Breast epithelium (tissue), 3 donors: ENCODE results near the gene NOVA2.

Source experiments
- CTCF ChIP-seq, 3 donors: fragments of 450-650 bp; IDR thresholded peaks; one replicate each; pipeline ENCODE4 v1.5.1; 2016 to 2017; ENCODE audit warnings: antibody characterized with exemption in 3 of 3, mild to moderate bottlenecking in 3 of 3, moderate library complexity in 3 of 3
- POLR2A ChIP-seq: fragments of 450-650 bp; IDR thresholded peaks from one replicate; pipeline ENCODE4 v1.6.1; 2016; ENCODE audit warnings: antibody characterized with exemption, mild to moderate bottlenecking, moderate library complexity
- POLR2AphosphoS5 ChIP-seq, 3 donors: sonication (generic); formaldehyde crosslinking; IDR thresholded peaks; one replicate each; pipeline ENCODE4 v1.6.1; 2017; ENCODE audit warnings: antibody characterized with exemption in 3 of 3

GRCh38 chr19:45955905-45956608 lies 17.6 kb downstream of the NOVA2 start:
- no peak for TF ChIP-seq POLR2A
- no peak for TF ChIP-seq CTCF (IDR thresholded peaks at IDR 0.05)
- TF ChIP-seq POLR2AphosphoS5 (IDR thresholded peaks at IDR 0.05): no peak
